Measurements from ENCODE around the gene CROCC2. TPM values are rescaled to one million over a fixed set of nuclear protein-coding genes. Genes with fewer than 3 reads are reported as not detected.

The CROCC2 gene
- total RNA-seq, 1 donor from 2014 or later: 0.23 TPM

DNA sequence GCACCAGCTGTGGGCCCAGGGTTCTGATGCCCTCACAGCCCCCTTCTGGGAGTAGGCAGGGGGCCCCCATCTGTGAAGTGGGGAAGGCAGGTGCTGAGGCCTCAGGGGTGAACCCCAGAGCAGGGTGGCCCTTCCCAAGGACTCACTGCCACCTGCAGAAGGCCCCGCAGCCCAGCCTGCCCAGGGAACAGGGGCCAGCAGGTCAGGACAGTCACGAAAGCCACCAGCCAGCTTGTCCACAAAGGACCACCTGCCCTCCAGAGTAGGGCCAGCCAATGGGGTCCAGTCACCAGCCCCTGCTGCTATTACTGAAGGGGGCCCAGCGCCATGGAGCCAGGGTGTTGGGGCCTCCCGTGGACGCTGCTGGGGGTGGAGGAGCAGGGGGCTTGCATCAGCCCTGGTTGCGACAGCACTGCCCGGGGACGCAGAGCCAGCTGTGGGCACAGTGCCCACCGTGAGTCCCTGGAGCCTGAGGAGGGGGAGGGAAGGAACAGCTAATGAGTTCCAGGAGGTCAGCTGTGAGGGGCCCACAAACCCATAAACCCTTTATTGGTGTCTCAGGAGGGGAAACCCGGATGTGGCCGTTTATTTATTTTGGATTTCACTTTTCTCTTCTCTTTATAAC is 80.8 kb downstream of the CROCC2 start:
- DNase-seq (ENCODE audit: low spot score): no peak

DNA sequence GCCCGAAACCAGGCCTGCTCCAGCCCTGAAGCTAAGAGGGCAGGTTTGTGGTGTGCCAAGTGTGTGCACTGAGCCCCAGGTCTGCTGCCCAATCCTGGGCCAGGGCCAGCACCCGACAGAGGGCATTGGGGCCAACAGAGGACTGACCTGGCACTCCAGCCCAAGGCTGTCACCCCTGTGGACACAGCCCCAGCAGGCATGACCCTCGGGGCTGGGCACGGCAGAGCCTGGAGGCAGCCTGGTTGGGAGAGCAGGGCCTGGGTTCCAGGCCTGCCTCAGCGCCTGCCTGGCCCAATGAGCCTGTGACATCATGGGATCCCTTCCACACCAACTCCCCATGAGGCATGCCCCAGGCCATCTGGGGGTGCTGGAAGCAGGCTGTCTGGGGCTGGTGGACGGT is 81.5 kb downstream of the CROCC2 start:
- no peak for DNase-seq (ENCODE audit: low spot score)

GRCh38 chr2:240988146-240988545 is 82.0 kb downstream of the CROCC2 start:
- DNase-seq (ENCODE audit: low spot score): peak; percentile 38

GRCh38 chr2:240988571-240989271 is 82.6 kb downstream of the CROCC2 start:
- DNase-seq (ENCODE audit: low spot score): peak; percentile 42

GRCh38 chr2:240989451-240990265 is 83.5 kb downstream of the CROCC2 start:
- DNase-seq (ENCODE audit: low spot score): peak; percentile 44

GRCh38 chr2:240990266-240990529 is 84.1 kb downstream of the CROCC2 start:
- no peak for DNase-seq (ENCODE audit: low spot score)

GRCh38 chr2:240990726-240991377 is 84.7 kb downstream of the CROCC2 start:
- no peak for DNase-seq (ENCODE audit: low spot score)

- DNase-seq (ENCODE audit: low spot score): peak; percentile 91
Observed at GRCh38 chr2:240991378-240992263, 85.5 kb downstream of the CROCC2 start.

DNA sequence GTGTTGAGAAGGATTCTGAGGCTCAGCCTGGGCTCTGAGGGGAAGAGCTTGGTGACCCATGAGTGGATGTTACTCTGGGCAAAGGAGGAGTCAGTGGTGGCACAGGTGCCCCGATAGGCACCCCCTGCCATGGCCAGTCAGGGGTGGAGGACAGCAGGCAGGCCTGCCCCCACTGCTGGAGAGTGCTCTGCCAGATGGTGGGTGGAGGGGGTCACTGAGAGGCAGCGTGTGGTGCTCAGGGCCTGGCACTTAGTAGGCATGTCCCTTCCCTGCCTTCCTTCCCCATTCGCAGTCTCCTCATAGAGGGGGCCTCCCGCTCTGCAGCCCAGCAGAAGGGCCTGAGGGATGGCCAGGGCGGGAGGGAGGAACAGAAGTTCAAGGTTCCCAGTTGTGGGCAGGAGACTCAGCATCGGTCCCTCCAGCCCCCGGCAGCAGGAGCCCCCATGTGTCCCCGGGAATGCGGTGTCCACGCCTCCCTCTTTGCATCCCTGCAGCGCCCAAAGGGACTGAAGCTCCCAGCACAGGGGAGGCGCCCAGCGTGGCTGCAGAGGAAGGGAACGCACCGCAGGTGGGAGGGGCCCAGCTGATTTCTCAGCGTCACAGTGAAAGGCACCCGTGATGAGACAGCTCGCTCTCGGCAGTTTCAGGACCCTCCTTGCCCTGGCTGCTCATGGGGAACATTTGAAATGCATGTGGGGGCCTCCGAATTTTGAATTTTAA is 86.6 kb downstream of the CROCC2 start:
- peak; percentile 41 for DNase-seq (ENCODE audit: low spot score)

DNA sequence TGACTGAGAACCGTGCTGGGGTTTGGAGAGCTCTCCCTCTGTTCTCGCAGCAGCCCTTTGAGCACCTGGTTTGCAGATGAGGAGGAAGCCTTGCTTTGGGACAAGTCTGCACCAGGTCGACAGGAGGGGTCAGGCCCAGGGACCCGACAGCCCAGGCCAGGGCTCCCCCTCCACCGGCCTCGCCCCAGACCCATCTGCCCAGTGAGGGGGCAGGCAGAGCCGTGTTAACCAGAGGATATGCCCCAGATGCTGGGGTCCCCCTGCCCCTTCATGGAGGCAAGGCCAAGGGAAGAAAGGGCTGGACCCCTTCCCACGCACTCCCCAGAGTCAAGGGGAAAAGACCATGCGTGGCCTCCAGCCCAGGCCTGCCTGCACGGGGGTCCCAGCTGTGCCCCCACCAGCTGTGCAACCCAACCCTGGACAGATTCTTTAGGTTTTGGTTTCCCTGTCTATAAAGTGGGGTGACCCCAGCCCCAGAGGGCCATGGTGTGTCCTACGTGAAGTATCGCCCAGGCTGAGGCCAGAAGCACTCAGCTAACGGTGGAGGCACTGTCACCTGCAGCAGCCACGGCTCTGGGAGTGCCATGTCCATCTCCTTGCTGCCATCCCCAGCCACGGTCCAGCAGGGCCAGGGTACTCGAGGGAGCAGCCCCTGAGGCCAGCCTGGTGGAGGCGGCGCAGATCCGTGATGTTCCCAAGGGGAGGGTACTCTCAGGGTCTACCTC is 87.5 kb downstream of the CROCC2 start:
- DNase-seq (ENCODE audit: low spot score): peak; percentile 38

GRCh38 chr2:240994171-240994896 is 88.2 kb downstream of the CROCC2 start:
- DNase-seq (ENCODE audit: low spot score): peak; percentile 41

DNA sequence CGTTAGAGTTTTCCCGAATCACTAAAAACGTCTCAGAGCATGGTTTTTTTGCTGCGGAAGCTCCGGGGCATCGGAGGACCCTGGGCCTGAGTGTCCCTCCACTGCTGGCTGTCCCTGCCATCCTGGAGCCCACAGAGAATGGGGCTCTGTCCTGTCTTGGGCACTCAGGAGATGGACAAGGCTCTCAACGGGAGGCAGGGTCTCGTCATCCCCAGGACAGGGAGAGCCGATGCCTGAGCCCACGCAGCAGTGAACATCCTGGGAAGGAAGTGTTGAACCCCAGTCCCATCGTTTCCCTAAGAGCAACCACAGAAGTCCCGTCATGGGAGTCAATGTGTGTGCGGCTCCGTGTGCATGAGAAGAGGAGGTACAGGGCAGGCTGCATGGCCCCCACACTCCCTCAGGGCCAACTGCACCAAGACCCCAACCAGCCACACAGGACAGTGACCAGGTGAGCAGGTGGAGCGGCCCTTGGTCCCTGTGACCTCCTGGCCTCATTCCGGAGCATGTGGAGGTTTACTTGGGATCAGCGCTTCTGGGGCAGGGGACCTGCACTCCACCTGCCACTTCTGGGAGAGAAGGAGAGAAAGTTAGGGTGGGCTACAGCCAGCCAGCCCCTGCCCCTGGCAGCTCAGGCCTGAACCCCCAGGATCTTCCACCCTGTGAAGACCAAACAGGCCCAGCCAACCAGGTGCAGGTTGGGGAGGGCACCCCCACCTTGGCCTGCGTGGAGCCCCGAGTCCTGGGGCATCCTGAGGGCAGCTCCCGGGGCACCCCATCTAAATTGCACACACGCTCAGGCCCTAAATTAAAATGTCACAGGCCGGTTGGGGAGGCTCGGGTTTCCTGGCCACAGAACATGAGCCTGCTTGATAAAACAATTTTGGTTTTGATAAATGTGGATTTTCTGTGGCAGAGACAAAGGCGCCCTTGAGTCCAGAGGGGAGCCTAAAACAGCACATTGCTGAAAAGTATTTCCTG is 89.2 kb downstream of the CROCC2 start:
- peak; percentile 32 for DNase-seq (ENCODE audit: low spot score)

DNA sequence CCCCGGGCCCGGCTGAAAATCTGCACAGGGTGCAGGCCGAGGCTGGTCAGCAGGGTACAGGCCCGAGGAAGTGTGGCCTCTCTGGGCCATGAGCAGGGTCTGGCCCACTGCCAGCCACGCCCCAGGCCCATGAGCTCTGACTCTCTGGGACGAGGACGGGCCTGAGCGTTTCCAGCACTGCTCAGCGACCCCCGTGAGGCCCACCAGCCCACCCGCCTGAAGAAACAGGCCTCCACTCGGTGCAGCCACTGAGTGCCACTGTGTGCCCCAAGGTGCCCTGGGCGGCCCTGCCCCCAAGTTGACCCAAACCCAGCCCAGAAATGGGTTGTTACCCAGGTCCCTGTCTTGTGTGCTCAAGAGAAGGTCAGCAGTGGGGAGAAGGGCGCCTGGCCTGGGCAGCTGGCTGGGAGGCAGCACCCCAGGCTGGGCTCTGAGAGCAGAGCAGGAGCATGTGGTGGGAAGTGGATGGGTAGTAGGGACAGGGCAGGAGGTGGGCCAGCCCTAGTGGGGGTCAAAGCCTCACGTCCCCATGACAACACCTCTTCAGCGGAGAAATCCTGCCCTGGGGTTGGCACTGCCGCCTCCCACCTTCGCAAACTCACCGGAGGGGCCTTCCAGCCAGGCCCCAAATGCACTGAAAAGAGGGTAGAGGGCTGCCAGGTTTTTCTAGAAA is 90.2 kb downstream of the CROCC2 start:
- DNase-seq (ENCODE audit: low spot score): peak; percentile 43

- peak; percentile 42 for DNase-seq (ENCODE audit: low spot score)
Observed at GRCh38 chr2:240996834-240997140, 90.7 kb downstream of the CROCC2 start.

GRCh38 chr2:240997141-240997855 is 91.2 kb downstream of the CROCC2 start:
- DNase-seq (ENCODE audit: low spot score): peak; percentile 55

DNA sequence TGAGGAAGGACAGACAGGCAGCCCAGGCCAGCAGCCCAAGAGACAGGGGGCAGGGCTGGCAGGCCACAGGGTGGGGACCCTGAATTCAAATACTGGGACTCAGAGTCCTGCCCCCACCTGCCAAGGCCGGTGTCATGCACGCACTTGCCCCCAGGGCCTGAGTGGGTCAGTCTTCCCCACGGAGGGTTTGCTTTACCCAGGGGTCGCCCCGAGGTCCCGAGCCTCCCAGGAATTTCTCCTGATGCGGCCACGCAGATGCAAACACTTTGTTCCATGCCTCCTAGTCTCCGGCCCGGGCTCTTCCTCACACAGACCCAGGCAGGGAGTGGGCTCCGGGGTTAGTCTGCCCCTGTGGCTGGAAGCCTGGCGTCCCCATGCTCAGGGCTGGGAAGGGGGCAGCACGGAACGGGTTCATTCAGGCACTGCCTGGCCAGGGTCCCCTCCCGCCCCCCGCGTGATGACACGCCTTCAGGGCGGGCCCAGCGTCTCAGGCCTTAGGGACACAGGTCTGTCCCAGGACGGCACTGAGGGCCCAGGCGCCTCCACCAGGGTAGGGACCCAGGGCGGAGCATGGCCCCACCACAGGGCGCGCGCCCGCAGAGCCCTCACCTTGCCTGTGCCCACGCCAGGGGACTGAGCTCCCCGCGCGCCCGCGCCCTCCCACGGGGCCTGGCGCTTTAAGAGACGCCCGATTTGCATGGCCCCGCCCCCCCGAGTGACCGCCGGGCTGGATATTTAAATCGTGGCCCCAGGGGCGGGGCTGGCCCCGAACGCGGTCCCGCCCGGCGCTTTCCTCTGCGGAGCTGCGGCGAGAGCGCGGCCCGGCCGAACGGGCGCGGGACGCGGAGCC is 91.9 kb downstream of the CROCC2 start, which contains the start of gene SNED1:
Gene SNED1 (plus strand): TSS at position 763 of the 850 bp plus-strand sequence. CDS start 220 bp downstream, outside the sequence.
- peak; percentile 83 for DNase-seq (ENCODE audit: low spot score)
